GM23248 (cell line): ENCODE measurements around the gene MYO5B. TPM values are rescaled to one million over a fixed set of nuclear protein-coding genes. Genes with fewer than 3 reads are reported as not detected.

Source experiments
- DNase-seq: peaks from one replicate; pipeline ENCODE4 v3.0.0-alpha.2; 2015
- H2AFZ ChIP-seq: fragments of 200-600 bp; sonication (generic); 2 replicates; pipeline ENCODE4 v1.6.1; 2016; ENCODE audit warnings: antibody characterized with exemption
- H3F3A ChIP-seq: fragments of 200-600 bp; sonication (generic); 2 replicates; pipeline ENCODE4 v1.6.1; 2016; ENCODE audit warnings: mild to moderate bottlenecking, antibody characterized with exemption, mixed run types; ENCODE audit not compliant: insufficient read depth
- H3K27ac ChIP-seq: fragments of 200-600 bp; sonication (generic); 2 replicates; pipeline ENCODE4 v1.5.1; 2016; ENCODE audit warnings: mild to moderate bottlenecking
- H3K27me3 ChIP-seq: fragments of 200-600 bp; sonication (generic); replicated peaks from 2 replicates; pipeline ENCODE4 v1.6.1; 2016; ENCODE audit warnings: mild to moderate bottlenecking; ENCODE audit not compliant: insufficient read depth
- H3K36me3 ChIP-seq: fragments of 200-600 bp; sonication (generic); 2 replicates; pipeline ENCODE4 v1.6.1; 2016; ENCODE audit warnings: low read depth, mild to moderate bottlenecking
- H3K4me1 ChIP-seq: fragments of 200-600 bp; sonication (generic); 2 replicates; pipeline ENCODE4 v1.6.1; 2016; ENCODE audit warnings: mild to moderate bottlenecking; ENCODE audit not compliant: insufficient read depth
- H3K4me2 ChIP-seq: fragments of 200-600 bp; sonication (generic); one replicate; pipeline ENCODE4 v1.6.1; 2016; ENCODE audit warnings: mild to moderate bottlenecking; ENCODE audit not compliant: unreplicated experiment
- H3K4me3 ChIP-seq: fragments of 200-600 bp; sonication (generic); 2 replicates; pipeline ENCODE4 v1.5.1; 2016; ENCODE audit warnings: mild to moderate bottlenecking
- H3K79me2 ChIP-seq: fragments of 200-600 bp; sonication (generic); 2 replicates; pipeline ENCODE4 v1.6.1; 2016; ENCODE audit warnings: mild to moderate bottlenecking; ENCODE audit not compliant: insufficient read depth
- H3K9ac ChIP-seq: fragments of 200-600 bp; sonication (generic); 2 replicates; pipeline ENCODE4 v1.6.1; 2016; ENCODE audit warnings: mild to moderate bottlenecking
- H3K9me2 ChIP-seq: fragments of 200-600 bp; sonication (generic); 2 replicates; pipeline ENCODE4 v1.6.1; 2016; ENCODE audit warnings: mixed run types, mild to moderate bottlenecking, moderate library complexity; ENCODE audit not compliant: insufficient read depth
- H3K9me3 ChIP-seq: fragments of 200-600 bp; sonication (generic); one replicate; pipeline ENCODE4 v1.6.1; 2017; ENCODE audit warnings: low read depth
- H4K20me1 ChIP-seq: fragments of 200-600 bp; sonication (generic); 2 replicates; pipeline ENCODE4 v1.6.0; 2016; ENCODE audit not compliant: insufficient read depth
- EZH2 ChIP-seq: fragments of 200-600 bp; sonication (generic); IDR thresholded peaks from 2 replicates; pipeline ENCODE4 v1.6.1; 2018; ENCODE audit warnings: antibody characterized with exemption, mild to moderate bottlenecking; ENCODE audit not compliant: insufficient read depth, poor library complexity, severe bottlenecking
- EZH2phosphoT487 ChIP-seq: fragments of 200-600 bp; sonication (generic); IDR thresholded peaks from 2 replicates; pipeline ENCODE4 v1.6.1; 2018; ENCODE audit warnings: antibody characterized with exemption, moderate library complexity, mild to moderate bottlenecking, low read depth; ENCODE audit not compliant: insufficient read depth
- whole genome bisulfite sequencing, 2 experiments: methylation state at CpG; one replicate each; pipeline ENCODE4 v1.1.6; 2015 to 2017; ENCODE audit warnings: low lambda C conversion rate in 2 of 2, low coverage in 1 of 2; ENCODE audit errors: missing lambda C conversion rate in 2 of 2; 5-methylcytosine and 5-hydroxymethylcytosine counted together
- in situ Hi-C: fragments of 300-500 bp; cut with MboI; formaldehyde crosslinking; loops from 2 replicates; pipeline ENCODE4 v1.15.0; 2020
- polyA plus RNA-seq: library from polyadenylated mRNA; unstranded; fragments of >200 nt; fragmentation: Nextera tagmentation; extraction: Ambion mirVana; gene quantifications from 2 replicates; pipeline ENCODE4 v1.2.1, GENCODE V29; 2016
- total RNA-seq: library from RNA; depleted of rRNA; stranded (reverse); fragments of >200 nt; shearing (Covaris generic); gene quantifications from 2 replicates; pipeline ENCODE4 v1.2.3, GENCODE V29; 2014

MYO5B gene
- total and polyA plus RNA-seq, 2 experiments from 2014 or later: 0.03 TPM; not detected in 1

DNA sequence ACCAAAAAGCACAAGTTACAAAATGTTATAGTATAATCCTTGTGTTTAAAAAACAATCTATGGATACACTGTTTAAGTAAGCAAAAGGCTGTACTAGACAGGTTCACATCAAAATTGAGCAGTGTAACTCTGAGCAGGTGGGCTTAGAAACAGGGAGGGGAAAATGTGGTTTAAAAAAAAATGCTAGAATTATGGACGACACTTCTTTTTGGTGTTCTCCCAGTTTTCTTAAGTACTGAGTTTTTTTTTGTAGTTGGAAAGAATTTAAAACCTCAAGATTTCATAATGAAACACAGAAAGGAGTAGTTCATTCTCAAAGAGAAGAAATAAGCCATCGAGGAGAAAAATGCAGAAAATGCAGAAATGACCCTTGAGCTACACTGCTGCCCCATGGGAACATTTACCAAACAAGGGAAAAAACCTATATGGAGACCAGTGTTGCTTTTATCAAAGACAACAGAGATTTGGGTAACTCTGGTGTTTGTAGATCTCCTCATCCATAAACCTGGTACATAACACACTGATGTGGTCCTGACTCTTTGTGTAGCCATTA, 100.7 kb downstream of the MYO5B start:
- TF ChIP-seq EZH2phosphoT487 (no peak), EZH2 (no peak)
- Histone ChIP-seq H3K4me3 (no peak overlapping the region), H3K9me3 (no peaks in the 10 kb centered on the region), H3K36me3 (no peaks in the 10 kb centered on the region), H3K9ac (no peak overlapping the region), H3K4me1 (no peaks in the 10 kb centered on the region), H3F3A (no peaks in the 10 kb centered on the region), H3K27me3 (no peaks in the 10 kb centered on the region; the same call in 1 of the 2 replicates), H2AFZ (no peak overlapping the region), H4K20me1 (no peaks in the 10 kb centered on the region), H3K4me2 (no peak overlapping the region), H3K9me2 (no peaks in the 10 kb centered on the region), H3K27ac (no peak overlapping the region), H3K79me2 (no peaks in the 10 kb centered on the region)
- DNase-seq: no peak
- whole genome bisulfite sequencing, 2 experiments: 0 to 2% methylated on average over 2 of the region's 2 CpGs
- in situ Hi-C loops: no loop called here

DNA sequence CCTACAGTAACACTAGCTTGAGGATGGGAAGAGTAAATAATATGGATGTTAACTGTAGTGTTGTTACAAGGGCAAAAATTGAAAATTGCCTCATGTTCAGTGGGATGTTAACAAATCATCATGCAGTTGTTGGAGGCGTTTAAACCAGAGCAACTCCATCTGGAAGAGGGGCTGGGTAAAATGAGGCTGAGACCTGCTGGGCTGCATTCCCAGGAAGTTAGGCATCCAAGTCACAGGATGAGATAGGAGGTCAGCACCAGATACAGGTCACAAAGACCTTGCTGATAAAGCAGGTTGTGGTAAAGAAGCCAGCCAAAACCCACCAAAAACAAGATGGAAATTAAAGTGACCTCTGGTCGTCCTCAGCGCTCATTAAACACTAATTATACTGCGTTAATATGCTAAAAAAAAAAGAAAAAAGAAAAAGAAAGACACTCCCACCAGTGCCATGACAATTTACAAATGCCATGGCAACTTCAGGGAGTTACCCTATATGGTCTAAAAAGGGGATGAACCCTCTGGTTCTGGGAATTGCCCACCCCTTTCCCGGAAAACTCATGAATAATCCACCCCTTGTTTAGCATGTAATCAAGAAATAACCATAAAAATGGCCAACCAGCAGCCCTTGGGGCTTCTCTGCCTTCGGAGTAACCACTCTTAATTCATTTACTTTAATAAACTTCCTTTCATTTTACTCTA, 101.4 kb downstream of the MYO5B start:
- WGBS, 2 experiments: 15 to 20% methylated on average over 6 of the region's 6 CpGs
- Histone ChIP-seq H3K9me2 (no peaks in the 10 kb centered on the region), H3K4me1 (no peaks in the 10 kb centered on the region), H3K9ac (no peak overlapping the region), H2AFZ (no peak overlapping the region), H3K9me3 (no peaks in the 10 kb centered on the region), H3K4me2 (no peak overlapping the region), H3K4me3 (no peak overlapping the region), H3K36me3 (no peaks in the 10 kb centered on the region), H3K27me3 (no peaks in the 10 kb centered on the region; the same call in 1 of the 2 replicates), H3F3A (no peaks in the 10 kb centered on the region), H4K20me1 (no peaks in the 10 kb centered on the region), H3K79me2 (no peaks in the 10 kb centered on the region), H3K27ac (no peak overlapping the region)
- DNase-seq: no peak
- in situ Hi-C loops: no loop called here
- TF ChIP-seq EZH2phosphoT487 (no peak), EZH2 (no peak)

GRCh38 chr18:50092245-50092805, 102.6 kb downstream of the MYO5B start:
- no peaks in the 10 kb centered on the region; the same call in 1 of the 2 replicates for H3K27me3 ChIP-seq
- no peak overlapping the region for H3K9ac ChIP-seq
- H3K9me3 ChIP-seq: no peaks in the 10 kb centered on the region
- no peak for DNase-seq
- H3K4me2 ChIP-seq: no peak overlapping the region
- TF ChIP-seq EZH2phosphoT487 (no peak), EZH2 (no peak)
- in situ Hi-C loops: no loop called here
- no peaks in the 10 kb centered on the region for H3K79me2 ChIP-seq
- H3K36me3 ChIP-seq: no peaks in the 10 kb centered on the region
- no peak overlapping the region for H3K4me3 ChIP-seq
- H4K20me1 ChIP-seq: no peaks in the 10 kb centered on the region
- H3F3A ChIP-seq: no peaks in the 10 kb centered on the region
- H3K4me1 ChIP-seq: no peaks in the 10 kb centered on the region
- H3K27ac ChIP-seq: no peak overlapping the region
- no peaks in the 10 kb centered on the region for H3K9me2 ChIP-seq
- 2 to 3% methylated on average over 3 of the region's 3 CpGs for WGBS, 2 experiments
- no peak overlapping the region for H2AFZ ChIP-seq

DNA sequence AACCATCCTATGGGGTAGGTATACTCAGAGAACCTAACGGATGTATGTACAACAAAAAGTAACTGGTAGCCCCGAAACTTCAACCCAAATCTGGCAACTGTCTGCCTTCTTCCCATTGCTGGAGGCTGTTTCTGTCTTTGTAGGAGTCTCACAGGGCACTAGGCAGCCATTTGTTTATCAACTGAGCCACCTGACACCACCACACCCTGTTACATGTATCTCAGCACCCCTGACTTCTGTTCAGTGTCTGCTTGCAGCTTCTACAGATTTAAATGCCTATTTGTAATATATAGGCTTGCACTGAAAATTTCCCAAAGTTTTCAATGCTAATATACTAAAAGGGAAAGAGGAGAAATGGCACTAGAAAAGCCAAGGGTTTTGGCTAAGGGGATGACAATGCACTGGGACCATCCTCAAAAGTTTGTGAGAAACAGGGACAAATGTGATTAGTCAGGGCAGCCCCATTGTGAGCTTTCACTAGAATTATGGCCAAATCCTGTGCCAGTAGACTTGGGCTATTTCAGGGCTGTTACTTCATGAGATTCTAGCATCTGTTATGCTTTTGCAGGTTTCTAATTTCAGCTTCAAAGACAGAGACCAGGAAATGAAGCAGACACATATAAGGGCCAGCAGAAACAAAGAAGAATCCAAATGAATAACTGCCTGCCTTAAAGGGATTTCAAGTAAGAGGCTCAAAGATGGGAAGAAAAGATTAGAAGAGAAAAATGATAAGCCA, 103.3 kb downstream of the MYO5B start:
- Histone ChIP-seq H3F3A (no peaks in the 10 kb centered on the region), H3K9ac (no peak overlapping the region), H4K20me1 (no peaks in the 10 kb centered on the region), H3K4me3 (no peak overlapping the region), H3K4me2 (no peak overlapping the region), H3K9me3 (no peaks in the 10 kb centered on the region), H2AFZ (no peak overlapping the region), H3K9me2 (no peaks in the 10 kb centered on the region), H3K4me1 (no peaks in the 10 kb centered on the region), H3K79me2 (no peaks in the 10 kb centered on the region), H3K27me3 (no peaks in the 10 kb centered on the region; the same call in 1 of the 2 replicates), H3K36me3 (no peaks in the 10 kb centered on the region), H3K27ac (no peak overlapping the region)
- no peak for DNase-seq
- in situ Hi-C loops: no loop called here
- TF ChIP-seq EZH2 (no peak), EZH2phosphoT487 (no peak)
- WGBS, 2 experiments: 25 to 32% methylated on average over 2 of the region's 2 CpGs
